GM12878 (cell line): Measurements from ENCODE around the gene CDC42EP1.

ENCODE experiments used
- CTCF ChIP-seq, 3 experiments: IDR thresholded peaks in 2 of 3; conservative IDR thresholded peaks in 1 of 3; 2 replicates each; pipeline ENCODE4 v1.5.1; 2011; ENCODE audit warnings: low read depth in 3 of 3, low read length in 3 of 3, mild to moderate bottlenecking in 3 of 3, control low read depth in 2 of 3, moderate library complexity in 2 of 3, inconsistent platforms in 1 of 3, mixed read lengths in 1 of 3; ENCODE audit not compliant: control insufficient read depth in 2 of 3, insufficient read depth in 1 of 3; ENCODE audit errors: extremely low read depth in 1 of 3
- FOXK2 ChIP-seq: fragments of 450-650 bp; IDR thresholded peaks from 2 replicates; pipeline ENCODE4 v1.6.1; 2017; ENCODE audit warnings: mild to moderate bottlenecking, moderate library complexity
- GATAD2B ChIP-seq: fragments of 450-650 bp; conservative IDR thresholded peaks from 2 replicates; pipeline ENCODE4 v1.6.1; 2017; ENCODE audit warnings: low read depth, mild to moderate bottlenecking, moderate library complexity
- MEF2B ChIP-seq: fragments of 450-650 bp; IDR thresholded peaks from 2 replicates; pipeline ENCODE4 v1.6.1; 2018; ENCODE audit warnings: mild to moderate bottlenecking, moderate library complexity; ENCODE audit not compliant: partially characterized antibody, poor library complexity, severe bottlenecking
- PAX5 ChIP-seq: IDR thresholded peaks from 2 replicates; pipeline ENCODE4 v1.6.1; 2011; ENCODE audit warnings: low read depth, low read length, borderline replicate concordance
- POLR2A ChIP-seq: IDR thresholded peaks from 2 replicates; pipeline ENCODE4 v1.6.1; 2011; ENCODE audit warnings: low read depth, mild to moderate bottlenecking, low read length
- POLR2AphosphoS5 ChIP-seq: IDR thresholded peaks from 2 replicates; pipeline ENCODE4 v1.6.1; 2011; ENCODE audit warnings: mild to moderate bottlenecking, low read length, inconsistent platforms
- TBL1XR1 ChIP-seq: IDR thresholded peaks from 2 replicates; pipeline ENCODE4 v1.6.1; 2012; ENCODE audit warnings: low read depth, low read length, improper control_type of control experiment
- YBX1 ChIP-seq: fragments of 450-650 bp; IDR thresholded peaks from 2 replicates; pipeline ENCODE4 v1.6.1; 2016; ENCODE audit warnings: antibody characterized with exemption
- TF ChIP-seq, protein P1 (sequence below): IDR thresholded peaks from 2 replicates; pipeline ENCODE4 v1.6.1; 2012; ENCODE audit warnings: low read depth, low read length, improper control_type of control experiment

DNA sequence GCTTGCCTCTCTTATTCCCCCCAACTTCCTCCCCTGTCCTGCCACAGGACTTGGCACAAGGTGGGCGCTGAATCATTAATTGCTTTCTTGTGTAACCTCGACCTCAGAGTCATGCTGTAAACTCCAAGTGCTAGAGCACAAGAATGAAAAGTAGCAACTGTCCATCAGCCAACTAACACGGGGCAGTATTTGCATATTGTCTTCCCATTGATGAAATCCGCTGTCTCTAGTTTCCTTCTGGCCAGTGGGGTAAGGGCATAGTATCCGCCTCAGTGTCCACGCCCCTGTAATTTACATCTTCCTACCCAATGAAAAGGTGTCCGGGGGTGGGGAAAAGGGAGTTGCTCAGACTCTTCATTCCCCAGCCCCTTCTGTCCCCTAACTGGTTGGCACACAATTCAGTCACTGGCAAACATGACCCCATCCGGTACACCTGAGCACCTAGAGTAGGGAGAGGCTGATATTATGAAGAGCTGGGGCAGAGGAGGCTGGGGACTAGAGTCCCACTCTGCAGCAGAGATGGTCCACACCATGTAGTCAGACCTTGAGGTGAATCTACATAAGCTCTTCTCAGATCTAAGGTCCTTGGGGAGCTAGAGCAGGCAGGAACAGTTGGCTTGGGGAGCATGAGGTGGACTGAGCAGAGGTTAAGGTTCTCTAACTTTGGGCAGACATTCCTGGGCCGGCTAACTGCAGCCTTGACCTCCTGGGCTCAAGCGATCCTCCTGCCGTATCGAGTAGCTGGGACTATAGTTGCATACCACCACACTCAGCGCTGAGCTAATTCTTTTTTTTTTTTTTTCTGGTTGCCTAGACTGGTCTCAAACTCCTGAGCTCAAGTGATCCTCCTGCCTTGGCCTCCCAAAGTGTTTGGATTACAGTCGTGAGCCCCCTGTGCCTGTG is 41.5 kb downstream of the CDC42EP1 start:
- TF ChIP-seq MEF2B (no peak), POLR2A (no peak), POLR2AphosphoS5 (no peak), TBL1XR1 (no peak), FOXK2 (no peak), CTCF (IDR thresholded peaks at IDR 0.05 in 2 of 3, conservative IDR thresholded peaks at IDR 0.05 in 1 of 3; ENCODE audit: control insufficient read depth in 2 of 3, extremely low read depth in 1 of 3, insufficient read depth in 1 of 3, low read depth in 3 of 3, low read length in 3 of 3) (no peak), GATAD2B (no peak), PAX5 (no peak), YBX1 (no peak)
- TF ChIP-seq, protein P1, sequence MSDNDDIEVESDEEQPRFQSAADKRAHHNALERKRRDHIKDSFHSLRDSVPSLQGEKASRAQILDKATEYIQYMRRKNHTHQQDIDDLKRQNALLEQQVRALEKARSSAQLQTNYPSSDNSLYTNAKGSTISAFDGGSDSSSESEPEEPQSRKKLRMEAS, result no peak
